Measurements from ENCODE around the gene CCP110.
A peak's percentile ranks its signal among the peaks of the same experiment; 100 is the strongest.

Gene CCP110

GRCh38 chr16:19521471-19522396, 2.0 kb upstream of the CCP110 start, which contains the start of gene GDE1:
GDE1 (minus strand) TSS chr16:19522098; CDS start chr16:19521964, 134 bp downstream.
- Histone ChIP-seq H3K27ac (peak within 1 kb of the TSS; percentile 69), H3K4me3 (ENCODE audit: low read depth, low read length) (peak within 1 kb of the TSS; percentile 80), H3K36me3 (peaks cover 19% of the 10 kb centered on the region), H3K9me3 (ENCODE audit: severe bottlenecking) (no peaks in the 10 kb centered on the region), H3K27me3 (ENCODE audit: insufficient read depth, low read depth, severe bottlenecking) (no peaks in the 10 kb centered on the region)
- TF ChIP-seq, protein P1, sequence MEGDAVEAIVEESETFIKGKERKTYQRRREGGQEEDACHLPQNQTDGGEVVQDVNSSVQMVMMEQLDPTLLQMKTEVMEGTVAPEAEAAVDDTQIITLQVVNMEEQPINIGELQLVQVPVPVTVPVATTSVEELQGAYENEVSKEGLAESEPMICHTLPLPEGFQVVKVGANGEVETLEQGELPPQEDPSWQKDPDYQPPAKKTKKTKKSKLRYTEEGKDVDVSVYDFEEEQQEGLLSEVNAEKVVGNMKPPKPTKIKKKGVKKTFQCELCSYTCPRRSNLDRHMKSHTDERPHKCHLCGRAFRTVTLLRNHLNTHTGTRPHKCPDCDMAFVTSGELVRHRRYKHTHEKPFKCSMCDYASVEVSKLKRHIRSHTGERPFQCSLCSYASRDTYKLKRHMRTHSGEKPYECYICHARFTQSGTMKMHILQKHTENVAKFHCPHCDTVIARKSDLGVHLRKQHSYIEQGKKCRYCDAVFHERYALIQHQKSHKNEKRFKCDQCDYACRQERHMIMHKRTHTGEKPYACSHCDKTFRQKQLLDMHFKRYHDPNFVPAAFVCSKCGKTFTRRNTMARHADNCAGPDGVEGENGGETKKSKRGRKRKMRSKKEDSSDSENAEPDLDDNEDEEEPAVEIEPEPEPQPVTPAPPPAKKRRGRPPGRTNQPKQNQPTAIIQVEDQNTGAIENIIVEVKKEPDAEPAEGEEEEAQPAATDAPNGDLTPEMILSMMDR (IDR thresholded peaks at IDR 0.05; ENCODE audit: low read depth, low read length): peak; percentile 62
- peak; percentile 96 for DNase-seq

GRCh38 chr16:19522397-19522732, 1.4 kb upstream of the CCP110 start:
- Histone ChIP-seq H3K4me3 (ENCODE audit: low read depth, low read length) (peak overlapping the region; percentile 80), H3K27me3 (ENCODE audit: insufficient read depth, low read depth, severe bottlenecking) (no peaks in the 10 kb centered on the region), H3K9me3 (ENCODE audit: severe bottlenecking) (no peaks in the 10 kb centered on the region), H3K27ac (no peak overlapping the region), H3K36me3 (peaks cover 13% of the 10 kb centered on the region)
- TF ChIP-seq, protein P1 (IDR thresholded peaks at IDR 0.05; ENCODE audit: low read depth, low read length): no peak
- DNase-seq: no peak

DNA sequence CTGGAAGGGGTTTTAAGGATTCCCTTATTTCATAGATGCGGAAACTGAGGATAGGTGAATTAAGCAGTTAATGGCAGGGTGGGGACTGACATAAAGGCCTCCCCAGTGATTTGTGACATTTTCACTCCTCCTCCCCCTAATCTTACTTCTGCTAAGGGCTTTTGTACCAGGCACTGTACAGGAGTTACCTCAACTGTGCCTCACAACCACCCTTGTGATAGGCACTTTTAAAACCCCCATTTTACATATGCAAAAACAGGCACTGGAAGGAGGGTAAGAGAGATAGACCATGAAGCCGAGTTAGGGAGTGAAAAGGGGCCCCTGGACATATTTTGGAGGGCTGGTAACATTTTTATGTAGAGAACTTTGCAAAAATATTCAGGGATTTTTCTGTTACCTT, 982 bp upstream of the CCP110 start:
- Histone ChIP-seq H3K36me3 (peaks cover 12% of the 10 kb centered on the region), H3K4me3 (ENCODE audit: low read depth, low read length) (no peak overlapping the region), H3K27ac (no peak overlapping the region), H3K27me3 (ENCODE audit: insufficient read depth, low read depth, severe bottlenecking) (no peaks in the 10 kb centered on the region), H3K9me3 (ENCODE audit: severe bottlenecking) (no peaks in the 10 kb centered on the region)
- TF ChIP-seq, protein P1 (IDR thresholded peaks at IDR 0.05; ENCODE audit: low read depth, low read length): no peak
- DNase-seq: no peak

- no peaks in the 10 kb centered on the region for H3K27me3 ChIP-seq (ENCODE audit: insufficient read depth, low read depth, severe bottlenecking)
- peaks cover 16% of the 10 kb centered on the region for H3K36me3 ChIP-seq
- H3K9me3 ChIP-seq (ENCODE audit: severe bottlenecking): no peaks in the 10 kb centered on the region
- no peak for DNase-seq
- TF ChIP-seq, protein P1 (IDR thresholded peaks at IDR 0.05; ENCODE audit: low read depth, low read length): no peak
- peak overlapping the region; percentile 14 for H3K27ac ChIP-seq
- no peak overlapping the region for H3K4me3 ChIP-seq (ENCODE audit: low read depth, low read length)
Observed at GRCh38 chr16:19523184-19523558, 571 bp upstream of the CCP110 start.

- Histone ChIP-seq H3K9me3 (ENCODE audit: severe bottlenecking) (no peaks in the 10 kb centered on the region), H3K27me3 (ENCODE audit: insufficient read depth, low read depth, severe bottlenecking) (no peaks in the 10 kb centered on the region), H3K27ac (peak overlapping the region; percentile 83), H3K36me3 (peaks cover 26% of the 10 kb centered on the region), H3K4me3 (ENCODE audit: low read depth, low read length) (peak overlapping the region; percentile 73)
- TF ChIP-seq, protein P1 (IDR thresholded peaks at IDR 0.05; ENCODE audit: low read depth, low read length): no peak
- DNase-seq: no peak
Observed at GRCh38 chr16:19524356-19524615, 544 bp downstream of the CCP110 start.
